Esophagus muscularis mucosa (tissue), 4 donors: ENCODE data around the gene ZSWIM4. TPM values are rescaled to one million over a fixed set of nuclear protein-coding genes. Genes with fewer than 3 reads are reported as not detected.

Experiments used
- DNase-seq: peaks from one replicate; pipeline ENCODE4 v3.0.0-alpha.2; 2017; ENCODE audit errors: extremely low spot score
- H3K27ac ChIP-seq, 4 donors: fragments of 200-600 bp; sonication (generic); replicated peaks in 1 of 4; 1 replicate in 3 of 4; 2 replicates in 1 of 4; pipeline ENCODE4 v1.5.1; 2016 to 2019; ENCODE audit warnings: mild to moderate bottlenecking in 1 of 4
- H3K27me3 ChIP-seq, 4 donors: fragments of 200-600 bp; sonication (generic); one replicate each; pipeline versions ENCODE4 v1.5.1 to v1.6.0; 2016 to 2019
- H3K36me3 ChIP-seq, 4 donors: fragments of 200-600 bp; sonication (generic); one replicate each; pipeline ENCODE4 v1.5.1; 2016 to 2019
- H3K4me1 ChIP-seq, 4 donors: fragments of 200-600 bp; sonication (generic); one replicate each; pipeline ENCODE4 v1.5.1; 2016 to 2019
- H3K4me3 ChIP-seq, 4 donors: fragments of 200-600 bp; sonication (generic); 1 replicate in 2 of 4; 2 replicates in 2 of 4; pipeline ENCODE4 v1.5.1; 2016 to 2019; ENCODE audit warnings: mild to moderate bottlenecking in 4 of 4, moderate library complexity in 1 of 4
- H3K9me3 ChIP-seq, 4 donors: fragments of 200-600 bp; sonication (generic); 1 replicate in 3 of 4; 2 replicates in 1 of 4; pipeline ENCODE4 v1.5.1; 2016 to 2019
- EP300 ChIP-seq: sonication (generic); formaldehyde crosslinking; IDR thresholded peaks from one replicate; pipeline ENCODE4 v1.6.1; 2017; ENCODE audit warnings: antibody characterized with exemption
- POLR2A ChIP-seq: fragments of 450-650 bp; IDR thresholded peaks from one replicate; pipeline ENCODE4 v1.6.1; 2017; ENCODE audit warnings: antibody characterized with exemption, moderate library complexity, mild to moderate bottlenecking, low read depth
- POLR2AphosphoS5 ChIP-seq, 2 donors: sonication (generic); formaldehyde crosslinking; IDR thresholded peaks; one replicate each; pipeline ENCODE4 v1.6.1; 2017; ENCODE audit warnings: antibody characterized with exemption in 2 of 2
- whole genome bisulfite sequencing: methylation state at CpG from one replicate; pipeline ENCODE4 v1.1.5; 2018; 5-methylcytosine and 5-hydroxymethylcytosine counted together
- intact Hi-C: fragments of 100-400 bp; cut with DNase I; formaldehyde crosslinking; loops from one replicate; pipeline ENCODE4 v1.15.1; 2023
- total RNA-seq, 4 donors: library from RNA; depleted of rRNA; stranded (reverse); fragments of >200 nt; gene quantifications; one replicate each; pipeline versions ENCODE4 v1.1.0 to v1.2.1, GENCODE V29; 2016
- TF ChIP-seq, protein P1 (sequence below), 3 experiments: fragments of 200-600 bp in 2 of 3; fragments of 450-650 bp in 1 of 3; sonication (generic) in 2 of 3; IDR thresholded peaks; one replicate each; pipeline ENCODE4 v1.5.1; 2017 to 2019; ENCODE audit warnings: antibody characterized with exemption in 3 of 3, mild to moderate bottlenecking in 2 of 3, moderate library complexity in 1 of 3

Gene ZSWIM4
- total RNA-seq, 4 donors from 2014 or later, result 5.3 to 11.6 (median 7.8) TPM

DNA sequence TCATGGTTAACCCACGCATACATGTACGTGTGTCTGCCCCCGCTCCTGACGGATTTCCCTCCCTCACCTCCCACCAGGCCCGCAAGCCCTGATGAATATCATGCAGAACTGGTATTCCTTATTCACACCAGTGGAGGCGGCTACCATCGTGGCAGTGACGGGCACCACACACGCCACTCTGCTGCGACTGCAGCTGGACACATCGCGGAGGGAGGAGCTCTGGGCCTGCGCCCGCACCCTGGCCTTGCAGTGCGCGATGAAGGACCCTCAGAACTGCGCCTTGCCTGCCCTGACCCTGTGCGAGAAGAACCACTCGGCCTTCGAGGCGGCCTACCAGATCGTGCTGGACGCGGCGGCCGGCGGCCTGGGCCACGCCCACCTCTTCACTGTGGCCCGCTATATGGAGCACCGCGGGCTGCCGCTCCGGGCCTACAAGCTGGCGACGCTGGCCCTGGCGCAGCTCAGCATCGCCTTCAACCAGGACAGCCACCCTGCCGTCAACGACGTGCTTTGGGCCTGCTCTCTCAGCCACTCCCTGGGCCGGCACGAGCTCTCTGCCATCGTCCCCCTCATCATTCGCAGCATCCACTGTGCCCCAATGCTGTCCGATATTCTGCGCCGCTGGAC lies 35.0 kb downstream of the ZSWIM4 start:
- H3K9me3 ChIP-seq, result no peaks in the 10 kb centered on the region
- no peaks in the 10 kb centered on the region for H3K27me3 ChIP-seq
- H3K4me1 ChIP-seq, result peaks cover 21 to 40% (median 32%) of the 10 kb centered on the region in 4 donors
- H3K4me3 ChIP-seq, result no peak overlapping the region
- TF ChIP-seq POLR2AphosphoS5 (IDR thresholded peaks at IDR 0.05) (no peak), POLR2A (no peak), EP300 (no peak)
- TF ChIP-seq, protein P1, sequence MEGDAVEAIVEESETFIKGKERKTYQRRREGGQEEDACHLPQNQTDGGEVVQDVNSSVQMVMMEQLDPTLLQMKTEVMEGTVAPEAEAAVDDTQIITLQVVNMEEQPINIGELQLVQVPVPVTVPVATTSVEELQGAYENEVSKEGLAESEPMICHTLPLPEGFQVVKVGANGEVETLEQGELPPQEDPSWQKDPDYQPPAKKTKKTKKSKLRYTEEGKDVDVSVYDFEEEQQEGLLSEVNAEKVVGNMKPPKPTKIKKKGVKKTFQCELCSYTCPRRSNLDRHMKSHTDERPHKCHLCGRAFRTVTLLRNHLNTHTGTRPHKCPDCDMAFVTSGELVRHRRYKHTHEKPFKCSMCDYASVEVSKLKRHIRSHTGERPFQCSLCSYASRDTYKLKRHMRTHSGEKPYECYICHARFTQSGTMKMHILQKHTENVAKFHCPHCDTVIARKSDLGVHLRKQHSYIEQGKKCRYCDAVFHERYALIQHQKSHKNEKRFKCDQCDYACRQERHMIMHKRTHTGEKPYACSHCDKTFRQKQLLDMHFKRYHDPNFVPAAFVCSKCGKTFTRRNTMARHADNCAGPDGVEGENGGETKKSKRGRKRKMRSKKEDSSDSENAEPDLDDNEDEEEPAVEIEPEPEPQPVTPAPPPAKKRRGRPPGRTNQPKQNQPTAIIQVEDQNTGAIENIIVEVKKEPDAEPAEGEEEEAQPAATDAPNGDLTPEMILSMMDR (IDR thresholded peaks at IDR 0.05), result no peak
- intact Hi-C loops, result loop anchor here (5.0 kb wide), 1 partner anchor 33 kb away; the partner anchor contains the start of gene ZSWIM4
- DNase-seq, result no peak
- H3K27ac ChIP-seq, result no peak overlapping the region
- 98% methylated on average over 13 of the region's 47 CpGs for WGBS
- peaks cover 14 to 57% (median 48%) of the 10 kb centered on the region in 4 donors for H3K36me3 ChIP-seq

DNA sequence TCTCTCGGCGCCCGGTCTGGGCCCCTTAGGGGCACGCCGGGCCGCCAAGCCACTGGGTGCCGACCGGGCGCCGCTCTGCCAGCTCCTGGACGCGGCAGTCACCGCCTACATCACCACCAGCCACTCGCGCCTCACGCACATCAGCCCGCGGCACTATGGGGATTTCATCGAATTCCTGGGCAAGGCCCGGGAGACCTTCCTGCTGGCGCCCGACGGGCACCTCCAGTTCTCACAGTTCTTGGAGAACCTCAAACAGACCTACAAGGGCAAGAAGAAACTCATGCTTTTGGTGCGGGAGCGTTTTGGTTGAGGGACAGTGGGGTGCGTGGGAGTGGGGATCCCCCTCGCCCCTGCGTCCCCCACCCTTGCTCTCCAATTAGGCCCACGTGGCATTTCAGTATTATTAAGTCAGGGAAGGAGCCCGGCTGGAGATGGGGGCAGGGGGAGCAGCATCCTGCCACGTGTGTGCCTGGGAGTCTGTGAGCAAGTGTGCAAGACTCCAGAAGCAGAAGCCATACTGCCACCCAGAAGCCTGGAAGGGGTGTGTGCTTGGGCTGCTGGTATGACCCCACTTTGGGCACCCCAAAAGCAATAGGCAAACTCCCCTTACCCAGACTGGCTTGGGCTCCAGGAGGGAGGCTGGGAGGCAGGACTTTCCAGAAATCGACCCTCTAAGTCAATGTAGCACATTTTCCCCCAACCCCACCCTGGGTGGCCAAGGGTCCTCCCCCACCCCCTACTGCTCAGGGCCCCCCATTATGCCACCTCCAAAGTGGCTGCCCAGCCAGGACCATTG lies 35.7 kb downstream of the ZSWIM4 start:
- 91% methylated on average over 32 of the region's 32 CpGs for WGBS
- peaks cover 28 to 47% (median 39%) of the 10 kb centered on the region in 4 donors for H3K4me1 ChIP-seq
- no peaks in the 10 kb centered on the region for H3K27me3 ChIP-seq
- peaks cover 20 to 58% (median 51%) of the 10 kb centered on the region in 4 donors for H3K36me3 ChIP-seq
- intact Hi-C loops, result loop anchor here (5.0 kb wide), 1 partner anchor 34 kb away; the partner anchor contains the start of gene ZSWIM4
- no peak for TF ChIP-seq POLR2AphosphoS5 (IDR thresholded peaks at IDR 0.05)
- TF ChIP-seq, protein P1 (IDR thresholded peaks at IDR 0.05), result no peak
- no peak for TF ChIP-seq EP300
- no peak for TF ChIP-seq POLR2A
- H3K27ac ChIP-seq, result peak overlapping the region in 2 of 4 donors; percentile 99
- DNase-seq, result no peak
- no peak overlapping the region for H3K4me3 ChIP-seq
- H3K9me3 ChIP-seq, result no peaks in the 10 kb centered on the region

DNA sequence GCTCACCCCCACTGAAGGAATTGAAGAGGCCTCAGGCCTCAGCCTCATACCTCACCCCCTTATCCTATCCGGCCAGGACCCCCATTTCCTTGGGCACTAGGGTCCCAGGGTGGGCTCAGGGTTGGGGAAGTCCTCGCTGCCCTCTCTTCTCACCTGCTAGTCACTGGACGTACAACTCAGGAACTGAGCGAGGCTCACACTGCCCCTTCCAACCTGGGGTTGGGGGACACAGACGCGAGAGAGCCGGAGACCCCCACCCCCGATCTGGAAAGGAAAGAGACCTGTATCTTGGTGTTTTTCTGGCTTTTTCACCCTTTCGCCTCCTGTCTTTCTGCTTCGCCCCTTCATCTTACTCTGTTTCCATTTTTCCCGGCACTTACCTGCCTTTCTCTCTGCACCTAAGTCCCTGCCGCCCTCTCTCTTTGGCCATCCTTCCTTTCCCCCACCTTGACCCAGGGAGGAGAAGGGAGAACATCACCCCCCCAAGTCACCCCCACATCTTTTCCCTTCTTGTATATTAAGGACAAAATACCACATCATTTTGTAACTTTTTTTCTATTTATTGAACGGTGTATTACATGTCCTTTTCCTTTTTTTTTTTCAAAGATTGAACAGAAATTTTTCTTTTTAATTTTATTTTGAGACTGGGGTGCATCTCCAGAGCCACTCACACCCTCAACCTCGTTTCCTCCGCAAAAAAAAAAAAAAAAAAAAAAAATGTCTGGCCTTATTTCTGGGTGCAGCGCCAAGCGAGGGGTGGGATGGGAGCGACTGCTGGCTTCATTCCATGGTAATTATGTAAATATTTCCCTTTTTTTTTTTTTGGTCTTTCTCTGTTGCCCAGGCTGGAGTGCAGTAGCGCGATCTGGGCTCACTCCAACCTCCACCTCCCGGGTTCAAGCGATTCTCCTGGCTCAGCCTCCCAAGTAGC lies 36.6 kb downstream of the ZSWIM4 start:
- intact Hi-C loops, result loop anchor here (5.0 kb wide), 1 partner anchor 35 kb away; the partner anchor contains the start of gene ZSWIM4
- H3K9me3 ChIP-seq, result no peaks in the 10 kb centered on the region

More for the DNA sequence above, 36.6 kb downstream of the ZSWIM4 start:
- no peak for DNase-seq
- Histone ChIP-seq H3K4me3 (no peak overlapping the region), H3K4me1 (peaks cover 37 to 56% (median 47%) of the 10 kb centered on the region in 4 donors), H3K36me3 (peaks cover 22 to 67% (median 55%) of the 10 kb centered on the region in 4 donors), H3K27me3 (no peaks in the 10 kb centered on the region), H3K27ac (peak overlapping the region; percentile 99 to 100 (median 100))
- no peak for TF ChIP-seq POLR2AphosphoS5 (IDR thresholded peaks at IDR 0.05)
- no peak for TF ChIP-seq EP300
- TF ChIP-seq, protein P1 (IDR thresholded peaks at IDR 0.05), result no peak
- no peak for TF ChIP-seq POLR2A
- 70% methylated on average over 21 of the region's 22 CpGs for WGBS
